Right renal pelvis (tissue), 4 donors: ENCODE results near the gene TBC1D28. TPM values are rescaled to one million over a fixed set of nuclear protein-coding genes. Genes with fewer than 3 reads are reported as not detected.
A peak's percentile ranks its signal among the peaks of the same experiment; 100 is the strongest.
"Not testable (repeated sequence)": the region's sequence is repeated elsewhere in the genome, so short reads cannot be mapped to it uniquely, and the experiment has no call there.

Source experiments
- DNase-seq, 4 donors: peaks; one replicate each; pipeline ENCODE4 v3.0.0-alpha.2; 2013; ENCODE audit warnings: low read depth in 4 of 4, low spot score in 3 of 4, missing footprints in 1 of 4
- polyA plus RNA-seq, 4 donors: library from polyadenylated mRNA; unstranded; fragments of 120-200 nt; gene quantifications; one replicate each; pipeline ENCODE4 v1.2.1, GENCODE V29; 2013; ENCODE audit not compliant: insufficient read length in 4 of 4

The TBC1D28 gene
- polyA plus RNA-seq, result under 1 TPM in 1 of 4 donors, not detected in 3; 0.03 TPM

GRCh38 chr17:18644291-18644690 lies at the start of gene TBC1D28:
TSS of gene TBC1D28 (minus strand) at chr17:18644391. CDS start at chr17:18641352, 3,039 bp downstream.
- not testable (repeated sequence) for DNase-seq

- DNase-seq, result not testable (repeated sequence)
Measured at GRCh38 chr17:18682668-18683067, 38.5 kb upstream of the TBC1D28 start.

GRCh38 chr17:18681767-18682571 lies 37.8 kb upstream of the TBC1D28 start, which contains the start of gene FOXO3B:
TSS of gene FOXO3B (minus strand) at chr17:18682314. CDS start at chr17:18681651, 663 bp downstream.
- DNase-seq, result peak; percentile 58 to 92 (median 77)

GRCh38 chr17:18677381-18677780 lies 33.2 kb upstream of the TBC1D28 start:
- DNase-seq, result not testable (repeated sequence)

- not testable (repeated sequence) for DNase-seq
Measured at GRCh38 chr17:18676928-18677327, 32.7 kb upstream of the TBC1D28 start.

- not testable (repeated sequence) for DNase-seq
Measured at GRCh38 chr17:18672395-18673227, 28.4 kb upstream of the TBC1D28 start.

- not testable (repeated sequence) for DNase-seq
Measured at GRCh38 chr17:18668625-18669024, 24.4 kb upstream of the TBC1D28 start.

GRCh38 chr17:18667535-18667934 lies 23.3 kb upstream of the TBC1D28 start:
- not testable (repeated sequence) for DNase-seq

GRCh38 chr17:18666326-18666725 lies 22.1 kb upstream of the TBC1D28 start:
- not testable (repeated sequence) for DNase-seq

GRCh38 chr17:18661924-18662624 lies 17.9 kb upstream of the TBC1D28 start:
- not testable (repeated sequence) for DNase-seq

- DNase-seq, result not testable (repeated sequence)
Measured at GRCh38 chr17:18650094-18650493, 5.9 kb upstream of the TBC1D28 start.

- DNase-seq, result not testable (repeated sequence)
Measured at GRCh38 chr17:18643124-18643523, 1.1 kb downstream of the TBC1D28 start.

GRCh38 chr17:18638357-18638756 lies 5.8 kb downstream of the TBC1D28 start:
- not testable (repeated sequence) for DNase-seq

GRCh38 chr17:18636237-18636636 lies 8.0 kb downstream of the TBC1D28 start:
- not testable (repeated sequence) for DNase-seq

GRCh38 chr17:18635773-18636172 lies 8.4 kb downstream of the TBC1D28 start:
- not testable (repeated sequence) for DNase-seq

- DNase-seq, result not testable (repeated sequence)
Measured at GRCh38 chr17:18634550-18635263, 9.5 kb downstream of the TBC1D28 start.

- DNase-seq, result no peak
Measured at GRCh38 chr17:18626152-18626870, 17.9 kb downstream of the TBC1D28 start.

GRCh38 chr17:18625509-18626104 lies 18.6 kb downstream of the TBC1D28 start:
- DNase-seq, result peak; percentile 44 to 78 (median 72)
